T-helper 1 cell (primary cell): Measurements from ENCODE around the gene DOCK9.

Experiments
- DNase-seq, 5 donors: peaks; one replicate each; pipeline ENCODE4 v3.0.0-alpha.2; 2012 to 2020

The DOCK9 gene

DNA sequence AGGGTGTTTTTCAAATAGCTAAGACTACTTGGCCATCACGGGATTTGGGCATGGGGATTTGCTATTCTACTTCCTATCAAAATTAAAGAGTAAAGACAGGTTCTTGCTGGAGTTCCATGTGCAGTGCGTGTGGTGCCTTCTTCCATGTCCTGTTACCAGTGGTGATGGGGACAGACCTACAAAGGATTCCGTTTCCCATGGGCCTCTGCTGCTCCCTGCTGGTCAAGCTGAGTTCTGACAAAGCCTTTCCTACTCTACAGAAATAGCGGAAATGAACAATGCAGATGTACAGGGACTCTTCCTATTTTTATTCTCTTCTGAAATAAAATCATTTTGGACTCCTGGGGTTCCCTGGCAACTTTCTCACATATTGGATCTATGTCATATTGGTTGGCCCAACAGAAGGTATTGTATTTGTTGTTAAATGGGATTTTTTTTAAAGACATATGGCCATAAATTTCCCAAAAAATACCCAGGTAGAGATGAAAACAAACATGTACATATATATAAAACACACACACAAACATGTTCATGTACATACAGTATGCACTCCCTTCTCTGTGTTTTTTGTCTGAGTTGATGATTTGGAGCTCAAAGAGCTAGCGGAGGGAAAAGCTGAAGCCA is 134.9 kb downstream of the DOCK9 start:
- peak; percentile 17 to 59 (median 32) for DNase-seq

DNA sequence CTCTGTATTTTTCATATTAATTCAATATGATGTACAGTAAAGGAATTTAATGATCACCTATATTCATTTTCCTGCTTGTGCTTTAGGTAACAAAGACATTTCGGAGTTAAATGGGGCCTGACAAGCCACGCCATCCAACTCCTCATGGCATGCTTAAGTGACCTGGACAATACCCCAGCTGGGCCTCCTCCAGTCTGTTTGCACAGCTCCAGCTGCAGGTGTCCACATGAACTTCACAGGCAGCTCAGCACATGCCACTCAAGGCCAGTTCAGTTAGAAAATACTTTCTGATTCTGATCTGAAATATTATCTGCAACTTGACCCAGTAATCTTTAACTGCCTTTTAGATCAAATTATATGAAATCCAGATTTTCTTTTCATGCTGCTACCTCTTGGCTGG is 135.8 kb downstream of the DOCK9 start:
- DNase-seq = no peak

DNA sequence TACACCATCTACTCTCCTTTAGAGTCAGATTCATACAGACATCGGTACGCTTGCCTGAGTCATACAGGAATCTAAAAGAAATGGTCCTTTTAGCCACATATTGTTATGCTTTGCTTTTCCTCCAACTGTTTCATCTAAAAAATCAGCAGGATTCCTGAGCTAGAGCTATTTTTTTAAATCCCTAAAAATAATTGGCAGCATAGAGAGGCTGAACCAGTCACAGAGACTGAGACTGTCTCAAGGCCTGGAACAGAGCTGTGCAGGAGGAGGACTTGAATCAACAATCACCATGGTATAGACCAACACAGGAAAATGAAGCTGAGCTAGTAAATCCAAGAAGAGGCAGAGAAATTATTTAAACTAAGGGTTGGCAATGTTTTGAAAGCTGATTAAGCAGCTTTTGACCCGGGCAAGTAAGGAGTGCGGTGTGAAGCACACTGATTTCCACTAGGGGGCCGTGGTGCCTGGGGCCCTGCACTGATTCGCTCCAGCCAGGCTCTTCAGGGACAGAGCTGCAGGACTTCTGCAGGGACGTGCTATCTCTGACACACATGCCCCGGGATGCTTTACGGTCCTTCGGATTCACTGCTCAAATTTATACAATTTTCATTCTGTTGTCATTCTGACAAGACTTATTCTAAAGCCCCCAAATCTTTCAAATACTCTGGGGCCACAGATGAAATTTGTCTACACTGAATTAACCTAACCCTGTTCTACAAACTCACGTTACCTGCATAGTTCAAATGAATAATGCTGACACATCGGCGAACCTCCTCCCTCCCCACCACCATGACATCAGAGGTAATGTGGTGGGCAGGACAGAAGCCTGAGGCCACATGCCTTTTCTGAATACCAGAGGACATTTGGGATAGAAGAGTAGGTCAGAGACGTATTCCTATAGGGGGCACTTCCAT is 137.8 kb downstream of the DOCK9 start:
- DNase-seq = peak in 2 of 5 donors; percentile 10 to 27

DNA sequence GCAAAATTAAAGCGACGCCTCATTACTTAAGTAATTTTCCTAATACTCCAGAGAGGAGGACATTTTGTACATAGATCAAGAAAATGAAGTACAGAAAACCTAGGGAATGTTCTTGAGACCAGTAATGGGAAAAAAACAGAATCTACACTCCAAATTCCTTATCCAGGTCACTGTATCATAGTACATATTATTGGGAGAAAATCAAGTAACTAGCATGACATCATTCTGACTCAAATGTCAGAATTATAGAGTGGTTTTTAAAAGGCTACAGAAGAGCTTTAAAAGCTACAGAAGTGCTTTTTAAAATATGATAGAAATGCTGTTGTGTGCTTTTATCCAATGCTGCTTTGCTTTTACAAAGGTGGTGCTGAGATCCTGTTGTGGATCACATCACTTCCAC is 139.1 kb downstream of the DOCK9 start:
- no peak for DNase-seq

DNA sequence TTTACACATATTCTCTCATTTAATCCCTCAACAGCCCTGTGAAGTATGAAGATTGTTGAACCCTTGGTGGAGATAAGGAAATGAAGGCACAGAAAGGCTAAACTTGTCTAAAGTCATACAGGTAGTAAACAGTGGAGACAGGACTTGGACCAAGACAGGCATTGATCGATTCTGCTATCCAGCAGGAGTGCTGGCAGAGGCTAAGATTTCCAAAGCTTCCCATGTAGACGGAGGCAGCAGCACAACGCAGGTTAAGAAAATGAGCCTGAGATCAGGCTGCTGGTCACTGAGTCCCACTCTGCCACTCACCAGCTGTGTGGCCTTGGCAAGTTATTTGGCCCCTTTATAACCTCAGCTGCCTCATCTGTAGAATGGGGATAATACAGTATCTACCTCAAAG is 140.0 kb downstream of the DOCK9 start:
- no peak for DNase-seq

DNA sequence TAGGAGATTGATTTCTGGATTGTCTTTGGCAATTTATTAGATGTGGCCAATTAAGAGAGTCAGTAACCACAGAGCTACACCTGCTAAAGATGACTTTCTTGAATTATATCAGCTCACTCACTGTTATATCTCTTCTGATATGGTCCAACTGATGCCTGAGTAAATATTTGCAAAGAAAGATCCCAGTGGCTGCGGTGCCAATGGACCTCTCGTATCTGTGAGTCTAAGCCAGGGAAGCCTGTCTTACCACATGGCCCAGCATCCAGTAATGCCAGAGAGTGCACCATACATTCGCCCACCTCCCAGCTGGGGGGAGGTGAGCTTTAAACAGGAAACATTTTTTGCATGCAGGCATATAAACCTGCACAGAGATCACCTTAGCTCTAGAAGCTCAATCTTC is 142.7 kb downstream of the DOCK9 start:
- DNase-seq = no peak

DNA sequence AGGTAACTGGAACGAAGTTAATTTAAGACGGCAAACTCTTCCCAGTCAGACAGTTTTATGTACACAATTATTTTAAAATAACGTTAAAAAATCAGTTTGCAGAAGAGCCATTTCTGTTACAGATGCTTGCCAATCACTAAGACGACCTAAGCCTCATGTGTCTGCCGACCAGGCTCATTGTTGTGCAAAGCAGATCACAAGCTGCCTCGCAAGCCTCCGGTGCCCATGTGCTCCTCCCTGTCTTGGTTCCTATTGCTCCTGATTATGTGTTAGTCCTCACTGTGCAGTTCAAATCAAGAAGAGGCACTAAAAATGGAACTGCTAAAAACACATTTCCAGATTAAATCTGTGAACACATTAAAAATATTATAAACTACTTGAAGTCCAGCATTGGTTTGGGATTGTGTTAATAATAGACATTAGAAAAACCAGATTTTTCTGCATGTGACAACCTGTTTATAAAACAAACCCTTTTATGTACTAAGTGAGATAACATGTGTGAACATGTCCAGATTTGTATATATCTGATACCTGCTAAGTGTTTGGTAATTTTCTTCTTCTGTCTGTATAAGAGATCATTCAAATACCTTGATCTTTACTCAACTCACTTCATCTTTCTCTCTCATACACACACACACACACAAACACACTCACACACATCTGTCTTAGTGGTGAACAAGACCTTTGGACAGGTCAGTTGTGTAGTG is 143.5 kb downstream of the DOCK9 start:
- DNase-seq = no peak

DNA sequence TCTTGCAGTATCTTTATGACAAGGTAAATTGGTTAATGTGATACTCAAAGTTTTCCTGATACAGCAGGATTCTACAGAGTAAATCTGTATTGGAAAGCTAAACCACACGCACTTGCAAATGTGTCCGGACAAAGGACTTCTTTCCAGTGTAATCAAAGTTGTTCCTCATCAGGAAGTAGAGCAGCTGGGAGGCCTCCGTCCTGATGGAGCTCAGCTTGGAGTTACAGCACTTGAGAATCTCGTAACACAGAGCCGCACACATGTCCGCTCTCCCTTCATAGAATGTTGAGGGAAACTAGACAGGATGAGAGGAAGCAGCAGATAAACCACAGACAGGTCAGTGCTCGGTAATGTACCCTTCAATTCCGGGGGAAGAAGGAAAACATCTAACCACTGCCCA is 146.6 kb downstream of the DOCK9 start:
- DNase-seq = no peak

DNA sequence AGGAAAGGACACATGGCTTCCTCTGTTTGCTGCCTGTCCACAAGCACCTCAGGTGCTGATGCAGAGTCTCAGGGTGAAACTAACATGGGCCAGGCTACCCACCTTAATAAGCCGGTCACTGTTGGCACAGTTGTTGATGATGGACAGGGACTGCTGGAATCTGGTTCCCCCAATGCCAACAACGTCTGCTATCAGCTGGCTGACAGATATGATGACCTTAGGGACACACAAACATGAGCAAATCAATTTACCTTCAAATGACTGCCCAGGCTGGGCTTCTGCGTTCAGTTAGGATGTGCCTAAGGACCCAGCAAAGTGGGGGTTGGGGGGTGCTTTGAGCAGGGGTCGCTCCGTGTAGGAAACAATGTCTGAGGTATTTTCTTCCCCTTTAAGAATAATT is 148.3 kb downstream of the DOCK9 start:
- DNase-seq = no peak

DNA sequence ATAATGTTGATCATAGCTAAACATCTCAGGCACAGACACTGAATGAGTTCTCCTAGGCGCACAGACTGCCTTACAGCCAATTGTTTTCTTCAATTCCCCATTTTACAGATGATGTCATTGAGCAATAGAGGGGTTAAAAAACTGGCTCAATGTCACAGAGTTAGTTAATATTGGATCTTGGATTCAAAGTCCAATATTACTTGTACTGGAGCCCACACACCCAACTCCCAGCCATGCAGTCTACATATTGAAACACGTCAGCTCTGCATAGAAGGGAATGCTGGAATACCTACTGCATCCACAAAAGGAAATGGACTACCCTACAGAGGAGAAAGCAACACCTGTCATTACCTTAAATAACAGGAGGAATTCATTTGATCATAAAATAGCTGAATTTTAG is 149.2 kb downstream of the DOCK9 start:
- DNase-seq = no peak

DNA sequence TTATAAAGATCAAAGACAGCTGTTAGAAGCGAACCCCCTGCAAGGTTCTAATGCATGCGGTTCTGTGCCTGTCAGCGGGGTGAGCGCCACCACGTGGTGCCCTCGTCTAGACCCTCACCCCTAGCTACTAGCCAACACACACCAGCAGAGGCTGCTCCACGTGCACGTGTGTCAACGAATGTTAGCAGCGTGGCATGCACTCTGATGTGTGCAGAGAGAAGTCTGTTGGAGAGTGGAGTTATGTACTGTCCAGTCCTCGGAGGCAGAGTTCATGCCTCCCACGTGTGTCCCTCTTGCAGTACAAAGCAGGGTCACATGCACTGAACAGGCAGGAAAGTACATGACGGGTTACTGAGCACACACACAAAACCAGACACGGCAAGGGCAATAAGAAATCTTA is 150.4 kb downstream of the DOCK9 start:
- no peak for DNase-seq

DNA sequence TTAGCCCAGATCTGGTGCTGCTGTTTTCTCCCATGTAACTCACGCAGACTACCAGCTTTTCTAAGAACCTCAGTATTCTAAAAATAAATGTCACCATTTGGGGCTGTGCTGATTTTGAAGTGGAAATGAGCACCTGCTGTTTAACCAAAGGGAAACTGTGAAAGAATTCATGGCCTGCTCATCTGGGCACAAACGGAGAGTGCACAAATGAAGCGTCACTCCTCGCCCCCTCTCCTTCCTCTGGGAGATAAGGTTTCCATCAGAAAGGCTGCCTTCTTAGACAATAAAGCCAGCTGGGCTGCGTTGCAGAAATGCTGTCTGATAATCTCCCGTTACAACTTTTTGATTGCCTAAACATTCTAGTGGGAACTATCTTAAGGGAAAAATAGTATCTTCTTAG is 151.7 kb downstream of the DOCK9 start:
- DNase-seq = no peak

DNA sequence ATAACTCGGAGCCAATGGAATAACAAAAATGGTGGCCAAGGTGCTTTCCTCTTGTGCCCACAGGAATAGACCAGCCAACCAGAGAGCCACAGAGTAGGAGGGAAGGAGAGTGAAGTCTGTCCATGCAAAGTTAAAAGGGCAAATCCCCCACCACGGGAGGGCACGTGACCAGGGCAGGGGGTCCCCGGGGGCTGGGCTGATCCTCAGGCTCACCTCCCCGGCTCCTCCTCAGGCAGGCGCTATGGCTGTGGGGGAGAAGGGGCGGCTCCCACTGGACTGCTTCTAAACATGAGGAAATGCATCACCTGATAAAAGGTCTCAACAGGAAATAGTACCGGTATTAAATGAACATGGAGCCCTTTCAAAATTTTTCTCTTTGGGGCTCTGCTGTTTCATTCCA is 152.2 kb downstream of the DOCK9 start:
- DNase-seq = no peak

DNA sequence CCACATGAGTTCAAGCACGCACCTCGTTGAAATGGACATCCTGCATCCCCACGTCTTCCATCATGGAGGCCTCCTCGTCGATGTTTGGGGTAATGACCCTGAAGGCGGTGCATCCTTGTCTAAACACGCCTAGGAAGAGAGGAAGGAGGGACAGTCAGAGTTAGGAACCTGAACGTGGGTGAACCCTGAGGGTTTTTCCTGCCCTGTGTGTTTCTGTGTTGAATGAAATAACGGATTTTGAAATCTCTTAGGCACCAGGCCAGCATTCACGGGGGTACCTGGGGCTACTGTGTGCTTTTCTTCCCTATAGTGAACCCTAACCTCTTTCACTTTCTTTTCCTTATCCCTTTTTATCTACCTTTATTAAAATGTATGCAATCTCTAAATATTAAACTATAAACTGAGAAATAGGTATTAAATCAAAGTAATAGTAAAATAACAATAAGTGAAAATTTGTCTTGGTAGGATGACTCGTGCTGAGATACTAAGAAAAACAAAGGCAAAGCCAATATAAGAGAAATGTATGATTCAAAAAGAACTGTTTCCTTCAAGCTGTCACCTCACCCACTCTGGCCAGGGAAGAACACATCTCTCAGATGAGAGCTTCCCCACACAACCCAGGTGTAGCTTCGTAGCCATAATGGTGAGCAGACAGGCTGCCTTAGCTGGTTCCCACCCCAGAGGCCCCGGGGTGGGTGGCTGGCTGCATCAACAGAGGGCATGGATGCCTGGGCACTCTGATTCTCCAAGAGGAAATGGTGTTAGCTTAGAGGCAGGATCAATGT is 153.3 kb downstream of the DOCK9 start:
- DNase-seq = no peak

DNA sequence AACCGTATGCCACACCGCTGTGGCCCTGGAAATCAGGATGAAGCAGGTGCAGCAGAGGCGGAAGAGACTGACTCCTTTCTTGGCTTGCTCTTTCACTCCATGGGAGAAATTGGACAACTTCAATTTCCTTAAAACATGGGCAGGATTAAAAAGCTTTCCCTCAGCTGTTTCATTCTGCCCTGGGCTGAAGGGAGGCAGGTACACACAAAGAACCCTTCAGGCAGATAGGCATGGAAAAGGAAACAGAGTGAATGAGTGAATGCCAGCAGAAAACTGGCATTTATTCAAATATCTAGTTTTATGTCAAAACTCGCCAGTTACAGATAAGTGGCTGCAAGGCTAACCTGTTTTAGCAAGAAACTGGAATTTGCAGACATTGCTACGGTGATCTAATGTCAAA is 154.4 kb downstream of the DOCK9 start:
- DNase-seq = no peak

DNA sequence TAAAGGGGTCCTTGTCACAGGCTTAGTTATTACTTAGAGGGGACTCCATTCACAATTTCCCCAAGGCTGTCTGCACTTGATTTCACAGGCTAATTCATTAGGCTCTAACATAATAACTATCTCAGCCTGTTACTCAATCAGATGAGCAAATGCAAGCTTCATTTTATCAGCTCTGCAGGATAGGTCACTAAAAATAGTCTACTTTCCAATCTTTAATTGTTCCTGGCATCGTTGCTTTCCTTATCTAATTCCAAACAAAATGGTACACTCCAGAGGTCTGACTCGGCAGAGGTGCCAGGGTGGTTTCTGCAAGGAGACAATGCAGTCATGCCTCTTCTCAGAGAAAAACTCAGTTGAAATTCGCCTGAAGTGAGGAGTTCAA is 155.6 kb downstream of the DOCK9 start:
- DNase-seq = no peak

DNA sequence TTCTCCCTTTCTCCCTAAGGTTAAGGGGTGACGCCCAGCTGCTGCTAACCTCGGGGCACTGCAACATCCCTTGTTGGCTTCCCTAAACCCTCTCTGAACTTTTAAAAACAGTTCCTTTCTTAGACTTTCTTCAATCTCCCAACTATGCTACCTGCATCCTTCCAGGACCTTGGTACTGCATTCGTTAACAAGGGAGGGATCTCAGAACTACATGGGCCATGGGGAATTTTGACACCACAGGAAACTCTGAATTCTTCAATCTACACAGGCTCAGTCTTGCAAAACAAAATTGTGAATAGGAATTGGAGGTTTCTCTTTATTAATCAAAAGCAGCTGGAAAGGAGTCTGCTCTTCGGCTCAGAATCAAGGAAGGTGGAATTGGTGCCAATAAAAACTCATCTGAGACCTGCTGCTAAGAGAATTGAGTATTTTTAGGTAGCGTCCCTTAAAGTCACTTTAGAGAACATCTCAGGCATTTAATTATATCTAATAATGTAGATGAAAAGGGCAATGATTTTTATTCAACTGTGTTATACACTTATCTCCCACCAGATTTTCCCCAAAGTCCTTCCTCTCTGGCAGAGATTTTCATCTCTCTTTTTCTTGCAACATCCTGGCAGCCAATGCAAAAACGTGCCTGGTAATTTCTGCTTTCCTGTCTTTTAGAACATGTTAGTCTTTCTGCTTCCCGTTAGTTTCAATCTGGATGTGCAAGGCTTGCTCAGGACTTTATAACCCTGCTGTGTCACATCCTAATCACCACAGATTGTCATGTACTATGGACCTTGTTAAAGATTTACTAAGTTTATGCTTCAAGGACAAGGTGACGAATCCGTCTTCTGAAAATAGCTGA is 156.3 kb downstream of the DOCK9 start:
- no peak for DNase-seq

DNA sequence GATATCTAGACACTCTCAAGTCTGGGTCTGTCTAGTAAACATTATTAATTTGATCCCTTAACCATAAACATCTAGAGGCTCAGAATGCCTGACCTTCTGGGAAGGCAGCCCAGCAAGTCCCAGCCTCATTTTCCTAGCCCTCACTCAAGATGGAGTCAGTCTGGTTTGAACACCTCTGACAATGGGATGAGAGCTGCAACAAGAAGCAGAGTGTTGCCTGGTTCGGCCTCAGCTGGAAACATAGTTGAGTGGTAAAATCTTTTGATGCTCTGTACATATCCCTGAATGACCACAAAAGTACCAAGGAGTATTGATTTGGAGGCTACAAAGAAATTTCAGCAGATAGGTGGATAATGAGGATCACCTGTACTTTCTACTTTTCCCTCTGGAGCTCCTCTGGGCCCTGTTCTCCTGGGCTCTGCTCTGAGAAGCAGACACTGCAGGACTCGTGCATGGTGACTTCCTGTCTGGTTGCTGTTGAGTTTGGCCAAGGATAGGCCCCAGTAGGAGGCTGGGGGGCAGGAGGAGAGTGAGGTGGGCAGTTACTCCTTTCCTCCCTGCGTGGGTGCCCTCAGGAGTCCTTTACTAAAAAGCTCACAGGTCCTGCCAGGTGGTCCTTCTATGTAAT is 157.0 kb downstream of the DOCK9 start:
- DNase-seq = no peak

DNA sequence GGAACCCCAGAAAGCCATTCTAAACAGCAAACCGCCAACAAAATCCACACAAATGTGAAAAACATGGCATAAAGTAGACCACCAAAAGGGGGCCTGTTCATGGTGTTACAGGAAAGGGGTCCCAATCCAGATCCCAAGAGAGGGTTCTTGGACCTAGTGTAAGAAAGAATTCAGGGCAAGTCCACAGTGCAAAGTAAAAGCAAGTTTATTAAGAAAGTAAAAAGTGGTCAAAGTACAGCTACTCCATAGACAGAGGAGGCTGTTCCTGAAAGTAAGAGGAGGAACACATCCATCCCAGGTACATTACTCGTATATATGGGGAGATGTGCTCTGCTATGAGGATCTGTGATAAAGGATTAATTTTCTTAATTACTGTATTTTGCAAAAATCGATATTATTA is 157.6 kb downstream of the DOCK9 start:
- DNase-seq = no peak

DNA sequence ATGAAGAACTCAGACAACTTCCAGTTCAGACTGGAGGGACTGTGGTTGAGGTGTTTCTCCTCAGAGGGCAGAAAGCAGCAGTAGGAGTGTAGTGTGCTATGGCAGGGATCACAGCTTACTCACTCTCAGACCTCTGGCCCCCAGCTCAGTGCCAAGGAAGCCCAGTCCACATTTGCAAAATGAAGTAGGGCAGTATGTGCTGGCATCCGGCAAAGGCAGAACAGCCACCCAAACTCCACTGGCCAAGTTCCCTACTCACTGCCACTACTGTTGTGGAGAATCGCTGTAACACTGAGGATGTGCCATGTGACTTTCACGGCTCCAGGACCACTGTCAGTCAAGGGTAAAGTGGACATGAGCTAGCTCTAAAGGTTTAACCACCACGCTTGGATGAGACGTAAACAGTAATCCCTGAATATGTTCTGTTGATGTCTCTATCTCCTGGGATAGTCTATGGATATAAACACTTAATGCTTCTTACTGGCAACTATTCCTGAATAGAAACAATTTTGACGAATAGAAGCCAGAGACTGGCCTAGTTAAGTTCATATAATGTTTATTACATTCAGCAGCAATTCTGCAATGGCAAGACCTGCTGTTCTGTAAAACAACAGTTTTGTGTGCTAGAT is 158.4 kb downstream of the DOCK9 start:
- DNase-seq = no peak

DNA sequence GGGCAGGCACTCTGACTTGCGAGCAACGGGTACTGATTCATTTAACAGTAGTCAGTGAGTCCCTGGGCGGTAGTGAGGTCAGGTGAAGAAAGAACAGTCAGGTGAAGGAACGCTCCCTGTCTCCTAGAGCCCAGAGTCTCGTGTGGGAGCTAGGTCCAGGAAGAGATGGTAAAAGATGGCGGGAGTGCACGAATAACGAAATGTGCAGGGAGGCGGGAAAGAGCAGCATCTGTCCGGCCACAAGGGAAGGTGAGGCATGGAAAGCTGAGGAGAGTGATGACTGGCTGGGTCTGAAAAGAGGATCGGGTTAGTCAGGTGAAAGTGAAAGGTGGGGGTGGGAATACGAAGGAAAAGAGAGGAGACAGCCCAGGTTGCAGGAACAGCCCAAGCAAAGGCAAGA is 161.5 kb downstream of the DOCK9 start:
- no peak for DNase-seq
